SJSA1 (cell line): Measurements from ENCODE around the gene LATS2. TPM values are rescaled to one million over a fixed set of nuclear protein-coding genes. Genes with fewer than 3 reads are reported as not detected.

Source experiments
- DNase-seq, 2 experiments: peaks; one replicate each; pipeline ENCODE4 v3.0.0-alpha.2; 2015 to 2020; ENCODE audit warnings: low spot score in 2 of 2, low read depth in 1 of 2
- H3K27ac ChIP-seq: fragments of 250-450 bp; sonication (Bioruptor Pico); 2 replicates; pipeline ENCODE4 v1.5.1; 2020; ENCODE audit warnings: mild to moderate bottlenecking, moderate library complexity
- H3K27me3 ChIP-seq: fragments of 250-450 bp; sonication (Bioruptor Pico); replicated peaks from 2 replicates; pipeline ENCODE4 v1.5.1; 2020; ENCODE audit warnings: mild to moderate bottlenecking, moderate library complexity
- H3K36me3 ChIP-seq: fragments of 250-450 bp; sonication (Bioruptor Pico); 2 replicates; pipeline ENCODE4 v1.5.1; 2020; ENCODE audit warnings: mild to moderate bottlenecking
- H3K4me1 ChIP-seq: fragments of 250-450 bp; sonication (Bioruptor Pico); replicated peaks from 2 replicates; pipeline ENCODE4 v1.6.1; 2021; ENCODE audit warnings: mild to moderate bottlenecking
- H3K4me3 ChIP-seq: fragments of 250-450 bp; sonication (Bioruptor Pico); 2 replicates; pipeline ENCODE4 v1.5.1; 2020; ENCODE audit warnings: mild to moderate bottlenecking
- H3K9me3 ChIP-seq: fragments of 250-450 bp; sonication (Bioruptor Pico); replicated peaks from 2 replicates; pipeline ENCODE4 v1.5.1; 2020; ENCODE audit warnings: mild to moderate bottlenecking
- total RNA-seq: library from RNA; depleted of rRNA; stranded (reverse); fragments of >200 nt; shearing (Covaris generic); gene quantifications from 2 replicates; pipeline ENCODE4 v1.2.3, GENCODE V29; 2014

The LATS2 gene
- total RNA-seq, 1 experiment from 2014 or later = 14.4 TPM

DNA sequence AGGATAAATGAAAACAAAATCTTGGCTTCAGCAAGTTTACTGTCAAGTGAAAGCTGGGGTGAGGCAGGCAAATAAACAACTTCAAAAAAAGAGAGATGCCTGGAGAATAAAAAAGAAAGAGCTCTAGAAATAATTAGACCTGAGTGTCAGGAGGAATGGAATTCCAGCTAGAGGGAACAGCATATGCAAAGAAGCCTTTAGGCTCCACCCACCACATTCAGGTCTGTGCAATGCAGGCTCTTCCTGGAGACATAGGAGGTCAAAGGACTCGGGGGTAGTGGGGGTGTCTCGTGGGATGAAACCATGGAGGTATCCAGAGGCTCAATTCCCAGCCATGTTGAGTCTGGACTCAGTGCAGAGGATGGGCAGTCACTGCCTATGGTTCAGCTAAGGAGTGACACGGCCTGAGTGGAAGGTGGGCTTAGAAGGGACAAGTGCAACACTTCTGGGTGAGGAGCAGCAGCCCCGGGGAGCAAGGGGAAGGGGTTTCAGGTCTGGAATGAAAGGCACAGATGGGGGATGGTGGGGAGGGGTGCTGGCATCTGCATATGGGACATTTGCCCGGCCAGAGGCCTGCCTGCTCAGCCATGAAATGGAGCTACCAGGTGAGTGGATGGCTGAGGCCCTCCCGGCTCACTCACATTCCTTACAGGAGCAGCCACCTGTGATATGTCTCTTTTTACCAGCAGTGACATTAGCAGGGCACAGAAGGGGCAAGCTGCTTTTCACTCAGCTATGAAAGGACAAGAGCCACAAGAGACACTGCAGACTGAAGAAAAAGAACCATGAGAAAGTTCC is 12.3 kb downstream of the LATS2 start:
- Histone ChIP-seq H3K4me3 (no peak overlapping the region), H3K4me1 (peaks cover 3% of the 10 kb centered on the region)
- DNase-seq = no peak

DNA sequence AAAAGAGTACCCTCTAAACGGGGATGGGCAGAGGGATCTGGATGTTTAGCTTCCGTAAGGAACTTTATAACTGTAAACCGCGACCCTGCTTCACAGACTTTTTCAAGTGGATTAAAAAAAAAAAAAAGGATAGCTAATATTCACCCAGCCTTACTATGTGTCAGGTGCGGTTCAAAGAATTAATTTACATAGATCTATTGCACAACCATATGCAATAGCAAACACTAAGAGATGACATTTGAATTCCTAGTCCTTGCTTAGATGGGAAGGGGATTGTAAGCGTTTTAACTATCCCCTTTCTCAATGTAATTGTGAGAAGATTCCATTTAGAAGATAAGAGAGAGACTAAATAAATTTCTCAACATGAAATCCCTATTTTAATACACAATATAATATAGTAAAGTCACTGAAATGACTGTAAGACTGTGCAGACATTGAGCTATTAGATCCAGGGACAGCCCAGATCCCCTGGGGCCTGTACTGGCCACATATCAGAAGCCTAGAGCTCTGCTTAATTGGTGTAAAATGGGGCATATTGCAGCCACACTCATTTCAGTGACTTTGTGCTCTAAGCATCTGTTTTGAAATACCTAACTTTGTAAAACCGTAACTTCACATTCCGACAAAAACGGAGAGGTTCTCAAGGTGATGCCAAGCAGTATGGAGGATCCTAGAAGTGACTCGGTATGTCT is 13.6 kb downstream of the LATS2 start:
- Histone ChIP-seq H3K4me3 (no peak overlapping the region), H3K9me3 (no peaks in the 10 kb centered on the region), H3K27me3 (no peaks in the 10 kb centered on the region), H3K27ac (no peak overlapping the region), H3K4me1 (peaks cover 3% of the 10 kb centered on the region; the same call in 1 of the 2 replicates), H3K36me3 (peaks cover 45% of the 10 kb centered on the region)
- no peak for DNase-seq

More for the DNA sequence above, 12.3 kb downstream of the LATS2 start:
- Histone ChIP-seq H3K27me3 (no peaks in the 10 kb centered on the region), H3K9me3 (no peaks in the 10 kb centered on the region), H3K36me3 (peaks cover 43% of the 10 kb centered on the region), H3K27ac (no peak overlapping the region)

DNA sequence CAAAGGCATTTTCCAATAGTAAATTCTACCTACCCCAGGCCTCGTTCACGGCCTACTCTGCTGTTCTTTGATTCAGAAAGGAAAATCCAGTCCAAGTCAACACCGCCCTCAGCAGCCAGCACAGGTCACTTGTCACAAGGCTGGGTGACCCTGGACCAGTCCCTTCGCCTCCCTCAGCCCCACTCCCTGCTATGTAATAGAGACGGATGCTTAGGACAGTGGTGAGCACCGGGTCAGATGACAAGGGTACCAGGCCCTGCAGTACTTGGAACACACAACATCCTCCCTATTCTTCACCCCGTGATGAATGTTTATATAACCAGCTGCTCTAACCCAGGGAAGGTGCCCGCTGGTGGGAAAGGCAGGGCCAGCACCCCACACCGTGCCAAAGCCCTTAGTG is 14.3 kb downstream of the LATS2 start:
- no peaks in the 10 kb centered on the region for H3K9me3 ChIP-seq
- no peak overlapping the region for H3K27ac ChIP-seq
- no peak overlapping the region for H3K4me3 ChIP-seq
- peaks cover 3% of the 10 kb centered on the region; the same call in 1 of the 2 replicates for H3K4me1 ChIP-seq
- no peak for DNase-seq
- H3K36me3 ChIP-seq = peaks cover 46% of the 10 kb centered on the region
- no peaks in the 10 kb centered on the region for H3K27me3 ChIP-seq

DNA sequence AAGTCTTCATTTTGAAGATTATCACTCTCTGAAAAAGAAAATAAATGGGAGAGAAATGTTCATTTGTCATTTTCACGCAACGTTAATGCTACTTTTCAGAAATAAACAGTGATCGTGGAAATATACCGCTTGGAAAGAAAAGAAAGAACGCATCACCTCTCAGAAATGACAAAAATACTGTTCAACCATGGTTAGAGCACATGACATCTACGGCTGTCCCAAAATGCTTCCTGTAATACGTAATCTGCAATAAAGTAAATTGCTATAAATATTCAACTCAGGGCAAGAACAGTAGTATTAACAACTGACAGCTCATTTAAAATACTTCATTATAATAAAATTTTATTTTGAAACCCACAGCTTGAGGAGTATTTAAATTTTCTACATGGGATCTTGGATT is 15.2 kb downstream of the LATS2 start:
- H3K36me3 ChIP-seq = peaks cover 46% of the 10 kb centered on the region
- H3K27ac ChIP-seq = no peak overlapping the region
- no peak overlapping the region for H3K4me3 ChIP-seq
- DNase-seq = no peak
- no peaks in the 10 kb centered on the region for H3K9me3 ChIP-seq
- H3K4me1 ChIP-seq = peaks cover 3% of the 10 kb centered on the region; the same call in 1 of the 2 replicates
- H3K27me3 ChIP-seq = no peaks in the 10 kb centered on the region

DNA sequence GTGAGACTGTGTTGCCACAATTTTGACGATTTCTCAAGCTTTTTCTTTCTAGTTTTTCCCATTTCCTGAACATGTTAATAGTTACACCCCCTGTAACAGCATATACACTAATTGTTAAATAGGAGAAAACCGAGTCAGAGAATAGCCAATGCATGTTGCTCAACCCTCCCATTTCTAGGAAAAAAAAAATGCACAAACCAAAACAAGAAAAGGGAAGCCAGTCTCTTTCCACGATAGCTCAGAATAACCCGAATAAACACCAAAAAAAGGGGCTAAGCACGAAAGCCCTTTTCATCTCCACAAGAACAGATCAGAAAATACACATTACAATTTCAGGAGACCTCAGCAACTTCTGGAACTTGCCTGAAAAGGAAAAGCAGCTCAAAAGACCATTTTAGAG is 16.3 kb downstream of the LATS2 start:
- Histone ChIP-seq H3K27ac (no peak overlapping the region), H3K9me3 (no peaks in the 10 kb centered on the region), H3K4me3 (no peak overlapping the region), H3K4me1 (peaks cover 3% of the 10 kb centered on the region; the same call in 1 of the 2 replicates), H3K27me3 (no peaks in the 10 kb centered on the region), H3K36me3 (peaks cover 46% of the 10 kb centered on the region)
- DNase-seq = no peak

DNA sequence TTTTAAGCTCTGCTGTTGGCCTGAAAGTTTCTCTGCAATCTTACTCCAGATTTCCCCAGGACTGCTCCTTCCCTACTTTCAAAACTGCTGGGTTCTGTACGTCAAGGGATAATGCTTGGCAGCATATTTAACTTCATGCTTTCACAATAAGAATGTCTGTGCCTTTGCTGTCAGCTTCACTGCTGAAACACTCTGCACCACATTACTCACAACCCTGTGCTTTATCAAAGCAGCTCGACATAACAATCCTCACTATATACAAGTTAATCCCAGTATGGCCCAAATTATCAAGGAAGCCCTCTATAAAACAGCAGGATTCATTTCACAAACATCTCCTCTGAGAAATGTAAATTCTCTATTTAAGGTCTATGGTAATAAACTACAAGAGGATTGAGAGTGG is 17.5 kb downstream of the LATS2 start:
- Histone ChIP-seq H3K36me3 (peaks cover 46% of the 10 kb centered on the region), H3K4me3 (no peak overlapping the region), H3K4me1 (peaks cover 14% of the 10 kb centered on the region), H3K9me3 (no peaks in the 10 kb centered on the region), H3K27me3 (no peaks in the 10 kb centered on the region), H3K27ac (no peak overlapping the region)
- DNase-seq = no peak

DNA sequence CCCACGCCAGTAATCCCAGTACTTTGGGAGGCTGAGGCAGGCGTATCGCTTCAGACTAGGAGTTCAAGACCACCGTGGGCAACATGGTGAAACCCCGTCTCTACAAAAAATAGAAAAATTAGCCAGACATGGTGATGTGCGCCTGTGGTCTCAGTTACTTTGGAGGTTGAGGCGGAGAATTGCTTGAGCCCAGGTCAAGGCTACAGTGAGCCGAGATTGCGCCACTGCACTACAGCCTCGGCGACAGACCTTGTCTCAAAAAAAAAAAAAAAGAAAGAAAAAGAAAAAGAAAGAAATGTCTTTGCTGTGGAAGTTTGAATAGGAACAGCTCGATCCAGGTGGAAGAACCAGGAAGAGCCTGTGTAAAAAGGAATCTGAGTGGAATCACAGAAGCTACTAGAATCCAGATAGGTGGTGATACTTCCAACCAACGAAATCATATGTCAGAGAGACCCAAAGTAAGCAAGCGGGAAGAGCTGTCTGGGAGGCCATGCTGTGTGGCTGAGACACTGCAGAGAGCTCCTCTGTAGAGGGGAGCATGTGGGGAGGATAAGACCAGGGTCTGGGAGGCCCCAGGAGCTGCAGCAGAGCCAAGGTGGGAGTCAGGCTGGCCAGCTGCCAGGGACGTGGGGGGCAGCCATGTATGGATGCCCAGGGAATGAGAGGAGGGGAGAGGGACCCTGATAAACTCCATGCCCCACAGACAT is 21.1 kb downstream of the LATS2 start:
- Histone ChIP-seq H3K9me3 (no peaks in the 10 kb centered on the region), H3K27me3 (no peaks in the 10 kb centered on the region), H3K27ac (no peak overlapping the region), H3K4me3 (no peak overlapping the region), H3K4me1 (peaks cover 20% of the 10 kb centered on the region), H3K36me3 (peaks cover 32% of the 10 kb centered on the region)
- no peak for DNase-seq

DNA sequence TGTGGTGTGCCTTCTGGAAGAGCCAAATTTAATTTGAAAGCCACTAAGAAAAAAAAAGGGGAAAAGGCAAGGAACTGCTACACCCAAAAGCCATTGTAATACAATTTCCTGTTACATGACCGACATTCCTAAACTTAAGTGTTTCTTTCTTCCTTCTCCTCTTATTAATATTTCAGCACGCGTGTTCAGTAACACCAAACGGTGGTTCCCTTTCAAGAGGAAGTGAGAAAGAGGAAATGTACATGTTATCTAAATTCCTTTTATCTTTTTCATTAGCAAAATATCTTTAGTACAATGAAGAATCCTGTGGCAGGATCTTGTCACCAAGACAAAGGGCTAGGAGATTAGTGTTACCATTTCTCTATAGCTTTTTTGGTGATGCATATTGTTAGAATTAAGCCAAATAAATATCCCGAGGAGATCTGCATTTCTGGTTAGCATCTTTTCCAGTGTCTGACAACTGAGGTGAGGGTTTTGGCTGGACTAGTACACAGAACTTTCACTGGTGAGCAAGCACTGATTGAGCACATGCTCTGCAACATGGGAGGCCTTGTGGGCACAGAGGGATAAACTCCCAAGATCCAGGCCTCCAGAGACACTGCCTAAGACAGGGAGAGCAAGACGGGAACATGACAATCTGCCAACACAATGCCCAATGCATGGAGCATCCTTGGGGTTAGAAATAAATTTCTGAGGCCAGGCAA is 22.1 kb downstream of the LATS2 start:
- peak in 1 of 2 experiments; percentile 41 for DNase-seq
- Histone ChIP-seq H3K9me3 (no peaks in the 10 kb centered on the region), H3K27me3 (no peaks in the 10 kb centered on the region), H3K36me3 (peaks cover 28% of the 10 kb centered on the region), H3K4me3 (no peak overlapping the region), H3K4me1 (peaks cover 23% of the 10 kb centered on the region), H3K27ac (peak overlapping the region; percentile 17; the same call in 1 of the 2 replicates)

DNA sequence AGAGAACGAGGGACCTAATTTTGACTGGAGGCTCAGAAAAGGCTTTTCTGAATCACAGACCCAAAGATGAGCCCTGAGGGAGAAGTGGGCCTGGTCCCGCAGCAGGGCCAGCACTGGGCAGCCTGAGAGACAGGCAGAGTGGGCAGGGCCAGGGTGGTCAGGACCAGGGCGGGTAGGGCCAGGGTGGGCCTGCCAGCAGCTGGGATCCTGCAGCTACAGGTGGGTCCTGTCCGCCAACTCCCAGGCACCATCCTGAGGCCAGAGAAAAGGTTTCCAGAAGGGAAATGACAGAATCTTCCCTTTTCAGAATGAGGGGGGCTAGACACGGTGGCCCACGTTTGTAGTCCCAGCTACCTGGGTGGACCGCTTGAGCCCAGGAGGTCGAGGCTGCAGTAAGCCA is 23.7 kb downstream of the LATS2 start:
- H3K4me1 ChIP-seq = peaks cover 35% of the 10 kb centered on the region

DNA sequence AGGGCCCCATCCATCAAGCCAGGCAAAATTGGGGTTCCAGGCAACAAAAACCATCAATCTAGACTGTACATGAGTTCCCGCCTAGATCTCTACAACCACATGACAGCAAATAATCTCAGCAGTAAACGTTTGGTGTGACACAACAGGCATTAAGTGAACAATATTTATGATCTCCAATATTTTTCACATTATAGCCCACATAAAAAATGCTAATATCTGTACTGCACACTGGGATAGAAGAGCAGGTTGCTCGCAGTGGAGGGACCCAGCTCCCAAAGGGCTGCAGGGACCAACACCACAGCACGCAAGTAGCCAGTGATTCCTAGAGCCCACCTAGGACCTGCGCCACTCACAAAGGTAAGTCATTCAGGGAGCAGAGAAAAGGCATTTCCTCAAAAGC is 25.9 kb downstream of the LATS2 start:
- H3K4me1 ChIP-seq = peaks cover 35% of the 10 kb centered on the region
- H3K36me3 ChIP-seq = peaks cover 18% of the 10 kb centered on the region
- no peaks in the 10 kb centered on the region for H3K9me3 ChIP-seq
- no peak overlapping the region for H3K4me3 ChIP-seq
- DNase-seq = no peak
- no peaks in the 10 kb centered on the region for H3K27me3 ChIP-seq
- H3K27ac ChIP-seq = no peak overlapping the region

More for the DNA sequence above, 23.7 kb downstream of the LATS2 start:
- Histone ChIP-seq H3K27ac (no peak overlapping the region), H3K9me3 (no peaks in the 10 kb centered on the region), H3K27me3 (no peaks in the 10 kb centered on the region), H3K36me3 (peaks cover 24% of the 10 kb centered on the region), H3K4me3 (no peak overlapping the region)
- no peak for DNase-seq

DNA sequence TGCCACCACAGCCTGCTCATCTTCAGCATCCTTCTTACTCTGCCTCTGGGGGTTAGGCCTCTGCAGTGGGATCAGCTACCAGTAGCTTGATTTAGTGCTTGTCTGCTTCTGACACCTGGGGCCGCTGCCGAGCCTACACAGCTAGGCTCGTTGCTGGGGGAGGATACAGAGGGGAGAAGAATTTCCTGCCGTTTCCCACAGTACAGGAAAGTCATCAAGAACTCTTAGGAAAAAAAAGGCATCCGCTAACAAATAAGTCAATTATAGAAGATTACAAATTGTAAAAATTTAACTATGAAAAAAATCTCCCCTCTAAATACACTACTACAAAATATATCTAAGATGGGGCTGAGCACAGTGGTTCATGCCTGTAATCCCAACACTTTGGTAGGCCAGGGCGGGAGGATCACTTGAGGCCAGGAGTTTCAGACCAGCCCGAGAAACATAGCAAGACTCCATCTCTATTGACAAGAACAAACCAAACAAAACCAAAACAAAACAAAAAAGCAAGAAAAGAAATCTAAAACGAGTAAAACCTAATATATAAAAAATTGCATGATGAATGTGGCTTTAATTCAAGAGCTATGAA is 26.7 kb downstream of the LATS2 start:
- DNase-seq = no peak

DNA sequence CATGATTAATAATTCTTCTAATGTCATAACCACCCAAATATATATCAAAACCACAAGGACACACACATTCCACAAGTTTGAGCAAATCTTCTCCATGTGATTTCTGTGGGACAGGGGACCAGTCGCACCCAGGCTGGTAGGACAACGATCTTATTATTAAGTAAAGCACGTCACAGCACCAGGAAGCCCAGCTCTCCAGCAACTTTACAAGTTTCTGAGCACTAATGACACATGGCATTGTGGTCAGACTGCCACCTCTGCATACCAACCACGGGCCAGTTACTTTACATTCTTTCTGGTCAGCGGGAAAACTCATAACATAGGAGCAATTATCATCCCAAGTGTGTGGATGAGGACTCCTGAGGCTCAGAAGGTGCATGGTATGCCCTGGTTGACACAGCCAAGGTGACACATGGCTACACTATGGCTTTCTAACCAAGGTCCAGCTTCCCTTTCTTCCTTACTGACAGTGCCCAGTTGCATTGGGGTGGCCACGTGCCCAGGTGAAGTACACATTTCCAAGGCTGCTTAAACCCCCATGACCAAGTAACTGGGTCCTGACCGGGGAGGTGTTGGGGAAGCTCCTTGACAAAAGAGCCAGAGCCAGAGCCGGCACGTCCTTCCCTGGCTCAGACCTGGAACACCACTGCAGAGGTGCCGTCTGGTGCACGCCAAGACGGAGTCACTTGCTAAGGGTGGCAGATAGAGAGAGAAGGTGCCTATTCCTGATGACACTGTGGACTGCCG is 27.4 kb downstream of the LATS2 start:
- Histone ChIP-seq H3K4me3 (no peak overlapping the region), H3K4me1 (peaks cover 25% of the 10 kb centered on the region)

More for the DNA sequence above, 26.7 kb downstream of the LATS2 start:
- H3K9me3 ChIP-seq = no peaks in the 10 kb centered on the region
- no peak overlapping the region for H3K4me3 ChIP-seq
- no peak overlapping the region for H3K27ac ChIP-seq
- H3K4me1 ChIP-seq = peaks cover 31% of the 10 kb centered on the region
- peaks cover 18% of the 10 kb centered on the region for H3K36me3 ChIP-seq
- no peaks in the 10 kb centered on the region for H3K27me3 ChIP-seq

More for the DNA sequence above, 27.4 kb downstream of the LATS2 start:
- Histone ChIP-seq H3K36me3 (peaks cover 18% of the 10 kb centered on the region), H3K27me3 (no peaks in the 10 kb centered on the region), H3K9me3 (no peaks in the 10 kb centered on the region), H3K27ac (peak overlapping the region; percentile 43)
- DNase-seq = peak in 1 of 2 experiments; percentile 38
